Measurements from ENCODE around the gene SEC62.

SEC62 gene

DNA sequence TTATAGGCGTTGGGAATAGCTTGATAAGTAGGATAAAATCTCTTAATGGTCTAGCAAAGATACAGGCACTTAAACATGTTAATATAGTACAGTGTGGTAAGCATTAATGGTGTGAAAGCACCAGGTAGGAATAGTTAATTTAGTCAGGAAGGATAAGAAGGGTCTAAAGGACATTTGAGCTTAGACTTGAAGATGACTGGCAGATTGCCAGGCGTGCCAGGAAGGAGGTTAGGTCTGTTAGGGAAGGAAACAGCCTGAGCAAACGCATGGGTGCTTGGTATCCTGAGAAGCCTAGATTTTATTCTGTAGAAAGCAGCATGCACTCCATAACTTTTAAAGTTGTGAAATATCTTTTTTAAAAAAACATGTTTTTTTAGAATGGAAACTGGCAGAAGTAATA is 17.7 kb downstream of the SEC62 start:
- H3K4me3 ChIP-seq (replicated peaks; ENCODE audit: low read depth, low read length) = no peak overlapping the region
- TF ChIP-seq, protein P1, sequence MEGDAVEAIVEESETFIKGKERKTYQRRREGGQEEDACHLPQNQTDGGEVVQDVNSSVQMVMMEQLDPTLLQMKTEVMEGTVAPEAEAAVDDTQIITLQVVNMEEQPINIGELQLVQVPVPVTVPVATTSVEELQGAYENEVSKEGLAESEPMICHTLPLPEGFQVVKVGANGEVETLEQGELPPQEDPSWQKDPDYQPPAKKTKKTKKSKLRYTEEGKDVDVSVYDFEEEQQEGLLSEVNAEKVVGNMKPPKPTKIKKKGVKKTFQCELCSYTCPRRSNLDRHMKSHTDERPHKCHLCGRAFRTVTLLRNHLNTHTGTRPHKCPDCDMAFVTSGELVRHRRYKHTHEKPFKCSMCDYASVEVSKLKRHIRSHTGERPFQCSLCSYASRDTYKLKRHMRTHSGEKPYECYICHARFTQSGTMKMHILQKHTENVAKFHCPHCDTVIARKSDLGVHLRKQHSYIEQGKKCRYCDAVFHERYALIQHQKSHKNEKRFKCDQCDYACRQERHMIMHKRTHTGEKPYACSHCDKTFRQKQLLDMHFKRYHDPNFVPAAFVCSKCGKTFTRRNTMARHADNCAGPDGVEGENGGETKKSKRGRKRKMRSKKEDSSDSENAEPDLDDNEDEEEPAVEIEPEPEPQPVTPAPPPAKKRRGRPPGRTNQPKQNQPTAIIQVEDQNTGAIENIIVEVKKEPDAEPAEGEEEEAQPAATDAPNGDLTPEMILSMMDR (IDR thresholded peaks at IDR 0.05; ENCODE audit: low read depth, low read length, missing control alignments) = no peak
- no peak for DNase-seq (ENCODE audit: extremely low read depth, low read depth)

DNA sequence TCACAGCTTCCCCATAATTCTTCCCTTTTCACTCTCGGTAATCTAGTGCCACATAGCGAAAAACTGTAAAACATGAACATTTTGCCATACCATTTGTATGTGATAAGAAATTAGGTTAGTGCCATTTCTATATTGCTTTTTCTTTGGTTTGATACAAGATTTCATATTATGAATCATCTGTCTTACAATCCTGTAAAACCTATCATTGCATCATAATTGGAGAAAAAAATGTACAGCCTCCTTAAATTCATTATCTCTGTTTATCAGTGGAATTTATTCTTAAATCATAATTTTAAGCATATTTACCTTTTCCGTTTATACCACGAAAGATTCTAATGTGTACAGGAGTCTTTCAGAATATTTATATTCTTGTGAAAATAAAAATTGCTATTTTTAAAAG is 23.8 kb downstream of the SEC62 start:
- no peak for DNase-seq (ENCODE audit: extremely low read depth, low read depth)
- TF ChIP-seq, protein P1 (IDR thresholded peaks at IDR 0.05; ENCODE audit: low read depth, low read length, missing control alignments) = no peak

DNA sequence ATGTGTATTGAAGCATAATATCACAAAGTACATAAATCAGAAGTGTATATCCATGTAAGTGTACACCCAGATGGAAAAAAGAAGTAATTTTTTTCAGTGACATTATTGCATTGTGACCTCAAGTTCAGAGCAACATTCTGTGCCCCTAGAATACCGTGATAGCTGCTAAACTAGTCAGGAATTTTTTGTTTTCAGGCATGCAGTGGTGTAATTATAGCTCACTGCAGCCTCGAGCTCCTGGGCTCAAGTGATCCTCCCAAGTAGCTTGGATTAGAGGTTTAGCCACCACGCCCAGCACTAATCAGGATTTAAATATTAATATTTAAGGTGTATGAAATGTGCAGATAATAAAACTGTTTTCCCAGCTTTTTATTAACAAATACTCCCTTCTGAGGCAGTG is 25.5 kb downstream of the SEC62 start:
- DNase-seq (ENCODE audit: extremely low read depth, low read depth) = no peak
- no peak overlapping the region for H3K4me3 ChIP-seq (replicated peaks; ENCODE audit: low read depth, low read length)
- TF ChIP-seq, protein P1 (IDR thresholded peaks at IDR 0.05; ENCODE audit: low read depth, low read length, missing control alignments) = no peak

More for the DNA sequence above, 23.8 kb downstream of the SEC62 start:
- H3K4me3 ChIP-seq (replicated peaks; ENCODE audit: low read depth, low read length) = no peak overlapping the region

- H3K4me3 ChIP-seq (replicated peaks; ENCODE audit: low read depth, low read length) = no peak overlapping the region
- TF ChIP-seq, protein P1 (IDR thresholded peaks at IDR 0.05; ENCODE audit: low read depth, low read length, missing control alignments) = no peak
- DNase-seq (ENCODE audit: extremely low read depth, low read depth) = no peak
Observed at GRCh38 chr3:169992781-169993180, 26.2 kb downstream of the SEC62 start.

DNA sequence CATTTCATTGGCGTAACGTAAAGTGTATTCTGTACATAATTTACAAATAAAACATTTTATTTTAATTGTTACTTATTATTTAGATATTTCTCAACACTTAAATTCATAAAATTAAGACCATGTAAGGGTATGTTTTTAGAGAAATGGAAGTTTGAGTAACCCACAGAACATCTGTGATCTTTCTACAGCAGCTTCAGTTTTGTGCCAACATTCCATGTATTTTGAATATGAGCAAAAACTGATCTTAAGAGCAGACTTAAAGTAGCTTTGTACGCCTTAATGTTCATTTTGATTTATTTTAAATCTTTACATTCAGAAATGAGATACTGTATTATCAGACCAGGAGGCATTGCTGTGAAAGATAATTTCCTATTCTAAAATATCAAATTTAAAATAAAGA is 27.2 kb downstream of the SEC62 start:
- TF ChIP-seq, protein P1 (IDR thresholded peaks at IDR 0.05; ENCODE audit: low read depth, low read length, missing control alignments) = no peak
- H3K4me3 ChIP-seq (replicated peaks; ENCODE audit: low read depth, low read length) = no peak overlapping the region
- DNase-seq (ENCODE audit: extremely low read depth, low read depth) = no peak

DNA sequence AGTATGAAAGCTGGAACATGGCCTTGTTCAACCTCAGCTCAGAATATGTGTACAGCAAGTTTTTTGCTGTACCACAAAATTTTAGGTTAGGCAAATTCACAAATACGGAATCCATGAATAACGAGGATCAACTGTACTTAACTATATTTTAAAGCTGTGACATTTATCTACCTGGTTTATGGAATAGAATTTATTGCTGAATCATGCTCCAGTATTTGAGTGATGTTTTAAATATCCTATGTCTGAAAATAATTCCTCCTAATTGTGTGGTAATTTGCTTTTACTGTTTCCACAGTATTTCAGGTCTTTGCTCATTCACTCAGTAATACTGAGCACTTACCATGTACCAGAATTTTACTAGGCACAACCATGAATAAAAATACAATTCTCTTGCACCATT is 29.5 kb downstream of the SEC62 start:
- no peak overlapping the region for H3K4me3 ChIP-seq (replicated peaks; ENCODE audit: low read depth, low read length)
- no peak for DNase-seq (ENCODE audit: extremely low read depth, low read depth)
- TF ChIP-seq, protein P1 (IDR thresholded peaks at IDR 0.05; ENCODE audit: low read depth, low read length, missing control alignments) = no peak

DNA sequence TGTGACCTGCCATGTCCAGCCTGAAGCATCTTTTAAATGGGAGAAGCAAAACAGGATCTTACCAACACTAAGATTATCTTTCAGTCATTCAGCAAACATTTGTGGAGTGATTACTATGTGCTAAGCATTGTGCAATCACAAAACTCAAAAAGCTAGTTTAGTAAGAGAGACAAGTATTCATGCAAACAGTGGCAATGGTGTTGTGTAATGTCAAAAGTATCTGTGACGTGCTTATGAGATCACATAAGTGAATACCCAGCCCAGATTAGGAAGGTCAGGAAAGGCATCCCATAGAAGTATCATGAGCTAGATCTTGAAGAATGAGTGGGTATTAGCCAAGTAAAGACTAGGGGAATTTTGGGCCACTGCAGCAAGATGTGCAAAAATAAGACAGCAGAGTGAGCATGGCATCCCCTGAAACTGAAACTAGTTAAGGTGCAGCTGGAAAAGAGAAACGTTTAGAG is 32.1 kb downstream of the SEC62 start:
- TF ChIP-seq, protein P1 (IDR thresholded peaks at IDR 0.05; ENCODE audit: low read depth, low read length, missing control alignments) = no peak
- no peak overlapping the region for H3K4me3 ChIP-seq (replicated peaks; ENCODE audit: low read depth, low read length)
- no peak for DNase-seq (ENCODE audit: extremely low read depth, low read depth)
